Measurements from ENCODE around the gene SMIM21.

DNA sequence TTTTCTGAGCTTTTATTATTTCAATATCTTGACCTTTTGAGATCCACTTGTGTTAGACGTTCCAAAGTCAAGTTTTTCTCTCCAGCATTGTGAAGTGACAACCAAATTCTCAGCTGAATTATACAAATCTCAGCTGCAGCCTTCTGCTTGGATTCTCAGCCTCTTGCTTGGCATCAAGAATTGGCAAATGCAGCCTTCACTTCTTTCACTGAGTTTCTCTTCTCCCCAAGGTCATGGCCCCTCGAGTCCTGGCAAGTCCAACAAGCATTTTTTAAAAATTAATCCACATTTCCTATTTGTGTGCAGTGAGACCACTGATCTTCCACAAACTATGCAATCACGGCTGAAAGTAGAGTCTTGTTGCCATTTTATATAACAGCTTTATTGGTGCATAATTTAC lies 23.4 kb upstream of the SMIM21 start:
- no peak for TF ChIP-seq CTCF (conservative IDR thresholded peaks at IDR 0.05; ENCODE audit: low read depth, low read length)
- no peak for TF ChIP-seq EZH2phosphoT487 (IDR thresholded peaks at IDR 0.05; ENCODE audit: borderline replicate concordance, low read length)
- TF ChIP-seq EZH2 (IDR thresholded peaks at IDR 0.05; ENCODE audit: low read length, unreplicated experiment) = no peak
